H1 (cell line): ENCODE measurements around the gene ELMO1. TPM values are rescaled to one million over a fixed set of nuclear protein-coding genes. Genes with fewer than 3 reads are reported as not detected.

Experiments
- CTCF ChIA-PET: fragments of 300-600 bp; sonication (Branson Sonifier 250); formaldehyde crosslinking; loops from one replicate; lab custom pipeline; 2021; ENCODE audit not compliant: partially characterized antibody; lab: Charles Lee
- POLR2A ChIA-PET: fragments of 300-600 bp; sonication (Branson Sonifier 250); formaldehyde crosslinking; loops from one replicate; lab custom pipeline; 2021; ENCODE audit warnings: inconsistent platforms; ENCODE audit not compliant: partially characterized antibody; lab: Charles Lee
- DNase-seq, 2 experiments: peaks; one replicate each; pipeline versions ENCODE4 v3.0.0 to v3.0.0-alpha.2; 2010 to 2022; ENCODE audit warnings: low spot score in 2 of 2, low read depth in 1 of 2, mixed read lengths in 1 of 2
- FAIRE-seq: peaks from 2 replicates; lab custom pipeline; 2011; peaks lifted over from hg19 to GRCh38; lab: Jason Lieb, UNC
- H2AFZ ChIP-seq: 2 replicates; pipeline ENCODE4 v1.8.1; 2012; ENCODE audit warnings: low read length, inconsistent platforms
- H2AK5ac ChIP-seq: 2 replicates; pipeline ENCODE4 v1.6.1; 2013; ENCODE audit warnings: low read depth, low read length
- H2BK120ac ChIP-seq: replicated peaks from 2 replicates; pipeline ENCODE3; 2013; ENCODE audit warnings: low read depth, low read length, inconsistent platforms
- H2BK12ac ChIP-seq: 2 replicates; pipeline ENCODE4 v1.6.1; 2013; ENCODE audit warnings: low read depth, low read length
- H2BK15ac ChIP-seq: 2 replicates; pipeline ENCODE4 v1.6.1; 2013; ENCODE audit warnings: low read length
- H2BK20ac ChIP-seq: 2 replicates; pipeline ENCODE4 v1.6.1; 2013; ENCODE audit warnings: low read length
- H2BK5ac ChIP-seq: 2 replicates; pipeline ENCODE4 v1.6.1; 2013; ENCODE audit warnings: low read depth, low read length
- H3K14ac ChIP-seq: 2 replicates; pipeline ENCODE4 v1.6.1; 2013; ENCODE audit warnings: inconsistent platforms; ENCODE audit not compliant: insufficient read length
- H3K18ac ChIP-seq: 2 replicates; pipeline ENCODE4 v1.6.1; 2013; ENCODE audit warnings: low read length; ENCODE audit errors: extremely low read depth
- H3K23ac ChIP-seq: 2 replicates; pipeline ENCODE4 v1.6.1; 2013; ENCODE audit warnings: inconsistent platforms; ENCODE audit not compliant: insufficient read length
- H3K23me2 ChIP-seq: 2 replicates; pipeline ENCODE4 v1.6.1; 2013; ENCODE audit warnings: low read depth, low read length
- H3K27ac ChIP-seq: 2 replicates; pipeline ENCODE4 v1.6.1; 2011; ENCODE audit warnings: low read depth, low read length, inconsistent platforms
- H3K27me3 ChIP-seq, 4 experiments: replicated peaks in 1 of 4; 1 replicate in 1 of 4; 2 replicates in 3 of 4; pipeline versions ENCODE4 v1.6.1 to v1.8.1; 2011 to 2013; ENCODE audit warnings: low read length in 3 of 4, mild to moderate bottlenecking in 3 of 4, inconsistent platforms in 2 of 4, mixed read lengths in 2 of 4, moderate library complexity in 1 of 4; ENCODE audit not compliant: control insufficient read depth in 3 of 4, insufficient read depth in 3 of 4; ENCODE audit errors: extremely low read depth in 1 of 4
- H3K36me3 ChIP-seq, 4 experiments: 2 replicates each; pipeline versions ENCODE4 v1.6.1 to v1.8.1; 2011 to 2013; ENCODE audit warnings: mild to moderate bottlenecking in 4 of 4, low read length in 3 of 4, moderate library complexity in 2 of 4, control low read depth in 1 of 4, inconsistent platforms in 1 of 4; ENCODE audit not compliant: insufficient read depth in 4 of 4, control insufficient read depth in 2 of 4
- H3K4ac ChIP-seq: replicated peaks from 2 replicates; pipeline ENCODE3; 2013; ENCODE audit warnings: low read length, low read depth, mixed read lengths, inconsistent platforms; ENCODE audit not compliant: insufficient read length
- H3K4me1 ChIP-seq, 4 experiments: replicated peaks in 1 of 4; 1 replicate in 1 of 4; 2 replicates in 3 of 4; pipeline versions ENCODE4 v1.6.1 to v1.8.1; 2011 to 2013; ENCODE audit warnings: low read length in 3 of 4, inconsistent platforms in 2 of 4, mixed read lengths in 1 of 4; ENCODE audit not compliant: insufficient read depth in 4 of 4, control insufficient read depth in 3 of 4
- H3K4me2 ChIP-seq, 2 experiments: 2 replicates each; pipeline versions ENCODE4 v1.6.1 to v1.8.1; 2011 to 2013; ENCODE audit warnings: low read depth in 2 of 2, low read length in 2 of 2, control low read depth in 1 of 2, inconsistent platforms in 1 of 2, mild to moderate bottlenecking in 1 of 2; ENCODE audit not compliant: insufficient read depth in 1 of 2
- H3K4me3 ChIP-seq, 4 experiments: fragments of 200-600, 300-600 bp in 1 of 4; sonication (generic), shearing (Covaris generic), sonication (Bioruptor Twin) in 1 of 4; 2 replicates each; pipeline versions ENCODE4 v1.5.1 to v1.8.1; 2011 to 2016; ENCODE audit warnings: low read length in 4 of 4, low read depth in 3 of 4, control low read depth in 2 of 4, inconsistent platforms in 2 of 4, mild to moderate bottlenecking in 2 of 4, mixed read lengths in 1 of 4, moderate library complexity in 1 of 4; ENCODE audit not compliant: insufficient read depth in 2 of 4; ENCODE audit errors: extremely low read depth in 1 of 4
- H3K56ac ChIP-seq: replicated peaks from 2 replicates; pipeline ENCODE3; 2013; ENCODE audit warnings: low read depth, mild to moderate bottlenecking, mixed read lengths, low read length, inconsistent platforms; ENCODE audit not compliant: insufficient read length
- H3K79me1 ChIP-seq: 2 replicates; pipeline ENCODE4 v1.6.1; 2013; ENCODE audit warnings: low read depth, low read length, control low read depth
- H3K79me2 ChIP-seq, 2 experiments: 2 replicates each; pipeline versions ENCODE4 v1.6.1 to v1.8.1; 2012 to 2013; ENCODE audit warnings: low read length in 2 of 2, mild to moderate bottlenecking in 2 of 2, inconsistent platforms in 1 of 2; ENCODE audit not compliant: insufficient read depth in 2 of 2, control insufficient read depth in 1 of 2
- H3K9ac ChIP-seq, 4 experiments: replicated peaks in 1 of 4; 1 replicate in 1 of 4; 2 replicates in 3 of 4; pipeline versions ENCODE4 v1.6.1 to v1.8.1; 2011 to 2013; ENCODE audit warnings: low read depth in 3 of 4, low read length in 3 of 4, control low read depth in 2 of 4, mild to moderate bottlenecking in 2 of 4, moderate library complexity in 2 of 4, inconsistent platforms in 1 of 4; ENCODE audit errors: extremely low read depth in 1 of 4
- H3K9me3 ChIP-seq, 2 experiments: 2 replicates each; pipeline versions ENCODE4 v1.6.1 to v1.8.1; 2012 to 2013; ENCODE audit warnings: mild to moderate bottlenecking in 2 of 2, moderate library complexity in 2 of 2, control low read depth in 1 of 2, inconsistent platforms in 1 of 2, low read depth in 1 of 2, low read length in 1 of 2, mixed read lengths in 1 of 2; ENCODE audit not compliant: insufficient read depth in 2 of 2
- H4K20me1 ChIP-seq, 2 experiments: replicated peaks in 1 of 2; 2 replicates each; pipeline versions ENCODE3 to v1.8.1; 2011 to 2013; ENCODE audit warnings: inconsistent platforms in 2 of 2, low read length in 2 of 2, mild to moderate bottlenecking in 1 of 2; ENCODE audit not compliant: insufficient read depth in 2 of 2, control insufficient read depth in 1 of 2
- H4K5ac ChIP-seq: 2 replicates; pipeline ENCODE4 v1.6.1; 2013; ENCODE audit warnings: low read length, low read depth, mixed read lengths, inconsistent platforms; ENCODE audit not compliant: insufficient read length
- H4K8ac ChIP-seq: 2 replicates; pipeline ENCODE4 v1.8.0; 2013; ENCODE audit warnings: mild to moderate bottlenecking, moderate library complexity, low read length, inconsistent platforms; ENCODE audit not compliant: insufficient read depth; ENCODE audit errors: extremely low read depth
- H4K91ac ChIP-seq: replicated peaks from 2 replicates; pipeline ENCODE3; 2013; ENCODE audit warnings: low read length, mixed read lengths, inconsistent platforms; ENCODE audit not compliant: insufficient read length
- CEBPB ChIP-seq: IDR thresholded peaks from 2 replicates; pipeline ENCODE4 v1.6.1; 2012; ENCODE audit warnings: low read depth, low read length
- CHD1 ChIP-seq: IDR thresholded peaks from 2 replicates; pipeline ENCODE4 v1.6.1; 2012; ENCODE audit warnings: low read depth, low read length, improper control_type of control experiment
- CTBP2 ChIP-seq: IDR thresholded peaks from 2 replicates; pipeline ENCODE4 v1.7.0; 2011; ENCODE audit warnings: borderline replicate concordance, mild to moderate bottlenecking, moderate library complexity, mixed read lengths, low read length; ENCODE audit not compliant: insufficient read depth, insufficient read length
- PHF8 ChIP-seq: fragments of 200-600 bp; sonication (generic); conservative IDR thresholded peaks from 2 replicates; pipeline ENCODE4 v1.7.1; 2012; ENCODE audit warnings: low read depth, mild to moderate bottlenecking, inconsistent platforms, low read length, moderate library complexity
- POU5F1 ChIP-seq: IDR thresholded peaks from 2 replicates; pipeline ENCODE4 v1.6.1; 2011; ENCODE audit warnings: low read depth, mild to moderate bottlenecking, low read length, moderate library complexity
- WGBS, 2 experiments: shearing (Covaris generic) in 1 of 2; methylation state at CpG; one replicate each; pipeline versions ENCODE4 v1.1.6 to v1.1.7; 2013 to 2015; ENCODE audit warnings: low lambda C conversion rate in 2 of 2, mixed read lengths in 2 of 2, inconsistent platforms in 1 of 2, low coverage in 1 of 2, missing lambda C conversion rate in 1 of 2; ENCODE audit not compliant: insufficient replicate concordance in 2 of 2, insufficient coverage in 1 of 2, insufficient read length in 1 of 2; ENCODE audit errors: extremely low coverage in 1 of 2, missing lambda C conversion rate in 1 of 2; 5-methylcytosine and 5-hydroxymethylcytosine counted together
- polyA plus RNA-seq, 7 experiments: library from polyadenylated mRNA; depleted of rRNA in 3 of 7; stranded (reverse) in 5 of 7; unstranded in 2 of 7; fragments of >200 nt in 5 of 7; fragments of 200-250 nt in 2 of 7; gene quantifications; 1 replicate in 5 of 7; 2 replicates in 1 of 7; 4 replicates in 1 of 7; pipeline versions ENCODE4 v1.2.1 to v1.2.3, GENCODE V29; 2011 to 2013; ENCODE audit warnings: missing spikeins in 2 of 7, mixed read lengths in 2 of 7
- total RNA-seq: library from RNA; stranded (reverse); fragmentation: NEBNext Ultra II Directional; extraction: Animal tissue kit (Norgen Biotek cat#: 25700); gene quantifications from 2 replicates; pipeline ENCODE4 v1.2.1, GENCODE V29; 2021
- TF ChIP-seq, protein P1 (sequence below): IDR thresholded peaks from 2 replicates; pipeline ENCODE4 v1.6.1; 2011; ENCODE audit warnings: low read depth, mild to moderate bottlenecking, low read length; ENCODE audit not compliant: insufficient read depth

Gene ELMO1
- total and polyA plus RNA-seq, 2 of the 8 experiments (the other 6 are each of a cell fraction or from before 2014, with no cell fraction given), result 18.4 to 21.0 TPM

DNA sequence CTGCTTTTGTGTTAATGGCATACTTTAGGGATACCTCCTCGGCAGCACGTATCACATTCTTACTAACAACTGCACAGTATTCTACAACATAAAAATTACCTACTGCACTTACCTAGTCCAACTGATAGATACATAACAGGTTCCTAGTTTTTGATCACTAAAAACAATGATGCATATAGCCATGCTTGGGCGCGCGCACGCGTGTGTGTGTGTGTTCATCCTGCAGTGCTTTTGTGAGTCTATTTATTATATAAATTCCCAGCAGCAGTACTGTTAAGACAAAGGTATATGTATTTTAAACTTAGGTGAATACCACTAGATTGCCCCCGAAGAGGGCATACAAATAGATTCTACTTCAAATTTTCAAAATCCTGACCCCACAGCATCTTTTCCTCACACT is 181.4 kb downstream of the ELMO1 start:
- Histone ChIP-seq H3K9me3 (no peaks in the 10 kb centered on the region), H2BK15ac (no peak overlapping the region), H3K36me3 (no peaks in the 10 kb centered on the region; a peak in 1 of 8 replicates), H3K9ac (no peak overlapping the region), H3K23me2 (no peaks in the 10 kb centered on the region; the same call in 1 of the 2 replicates), H2BK12ac (no peak overlapping the region), H3K27me3 (no peaks in the 10 kb centered on the region), H2BK20ac (no peak overlapping the region), H2AFZ (no peak overlapping the region), H4K5ac (no peak overlapping the region), H2BK5ac (no peak overlapping the region), H3K4ac (no peak overlapping the region), H3K56ac (no peak overlapping the region), H4K20me1 (no peaks in the 10 kb centered on the region), H3K14ac (no peak overlapping the region), H3K27ac (no peak overlapping the region), H2BK120ac (no peak overlapping the region), H4K8ac (no peak overlapping the region), H3K18ac (no peak overlapping the region), H3K79me2 (no peaks in the 10 kb centered on the region), H3K79me1 (no peaks in the 10 kb centered on the region), H3K4me2 (no peak overlapping the region), H3K4me1 (no peaks in the 10 kb centered on the region), H4K91ac (no peak overlapping the region), H3K23ac (no peak overlapping the region), H2AK5ac (no peak overlapping the region), H3K4me3 (no peak overlapping the region)
- TF ChIP-seq PHF8 (no peak), POU5F1 (no peak), CEBPB (no peak), CHD1 (no peak), CTBP2 (no peak)
- TF ChIP-seq, protein P1, sequence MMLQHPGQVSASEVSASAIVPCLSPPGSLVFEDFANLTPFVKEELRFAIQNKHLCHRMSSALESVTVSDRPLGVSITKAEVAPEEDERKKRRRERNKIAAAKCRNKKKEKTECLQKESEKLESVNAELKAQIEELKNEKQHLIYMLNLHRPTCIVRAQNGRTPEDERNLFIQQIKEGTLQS, result no peak
- CTCF ChIA-PET, result interaction anchor here (0.6 to 3.4 kb wide), 5 partner anchors 14 to 85 kb away, joined by 3 to 18 read pairs (median 7); no protein-coding TSS in a partner anchor
- 96% methylated on average over 8 of the region's 8 CpGs; no CpG with 5 or more reads in 1 of the 2 experiments for WGBS, 2 experiments
- no peak for FAIRE-seq
- no peak for DNase-seq
- POLR2A ChIA-PET, result no interaction called here
